Skeletal muscle tissue (tissue), 4 donors: ENCODE measurements around the gene GLRX. TPM values are rescaled to one million over a fixed set of nuclear protein-coding genes. Genes with fewer than 3 reads are reported as not detected.
A peak's percentile ranks its signal among the peaks of the same experiment; 100 is the strongest.
"Not testable (repeated sequence)": the region's sequence is repeated elsewhere in the genome, so short reads cannot be mapped to it uniquely, and the experiment has no call there.

Source experiments
- H3K27ac ChIP-seq: one replicate; pipeline ENCODE4 v1.7.0; 2013; ENCODE audit warnings: mild to moderate bottlenecking, low read depth, low read length, inconsistent platforms
- H3K27me3 ChIP-seq, 3 donors: one replicate each; pipeline ENCODE4 v1.7.0; 2013; ENCODE audit warnings: low read length in 3 of 3; ENCODE audit not compliant: control insufficient read depth in 3 of 3, insufficient read depth in 3 of 3
- H3K36me3 ChIP-seq, 3 donors: one replicate each; pipeline ENCODE4 v1.7.0; 2013; ENCODE audit warnings: low read length in 3 of 3; ENCODE audit not compliant: control insufficient read depth in 3 of 3, insufficient read depth in 3 of 3
- H3K4me1 ChIP-seq, 3 donors: one replicate each; pipeline ENCODE4 v1.7.0; 2013; ENCODE audit warnings: low read length in 3 of 3, mild to moderate bottlenecking in 3 of 3; ENCODE audit not compliant: control insufficient read depth in 3 of 3, insufficient read depth in 3 of 3
- H3K4me3 ChIP-seq, 3 donors: one replicate each; pipeline ENCODE4 v1.7.0; 2013; ENCODE audit warnings: low read length in 3 of 3
- H3K9ac ChIP-seq, 3 donors: one replicate each; pipeline ENCODE4 v1.7.0; 2013; ENCODE audit warnings: low read length in 3 of 3, mild to moderate bottlenecking in 3 of 3, moderate library complexity in 2 of 3, low read depth in 1 of 3
- H3K9me3 ChIP-seq, 3 donors: one replicate each; pipeline ENCODE4 v1.7.0; 2013; ENCODE audit warnings: low read length in 3 of 3; ENCODE audit not compliant: control insufficient read depth in 3 of 3
- total RNA-seq: library from RNA; depleted of rRNA; stranded (reverse); fragments of >200 nt; gene quantifications from one replicate; pipeline ENCODE4 v1.2.3, GENCODE V29; 2014
- donor health status: Osteomylitis.

Gene GLRX
- total RNA-seq, 1 donor from 2014 or later, result 6.8 TPM

GRCh38 chr5:95853490-95853889 is 31.0 kb upstream of the GLRX start:
- H3K4me3 ChIP-seq, result no peak overlapping the region
- no peaks in the 10 kb centered on the region for H3K9me3 ChIP-seq
- H3K9ac ChIP-seq, result no peak overlapping the region
- no peak overlapping the region for H3K27ac ChIP-seq
- H3K36me3 ChIP-seq, result no peaks in the 10 kb centered on the region
- H3K27me3 ChIP-seq, result no peaks in the 10 kb centered on the region
- H3K4me1 ChIP-seq, result peaks cover 11 to 25% (median 24%) of the 10 kb centered on the region in 3 donors

- Histone ChIP-seq H3K36me3 (no peaks in the 10 kb centered on the region), H3K4me1 (peaks cover 8 to 16% (median 15%) of the 10 kb centered on the region in 3 donors), H3K9ac (no peak overlapping the region), H3K27ac (no peak overlapping the region), H3K9me3 (no peaks in the 10 kb centered on the region), H3K4me3 (no peak overlapping the region), H3K27me3 (no peaks in the 10 kb centered on the region)
These were observed 30.0 kb upstream of the GLRX start for GRCh38 chr5:95852567-95852966.

- H3K36me3 ChIP-seq, H3K27me3 ChIP-seq, H3K27ac ChIP-seq, H3K9me3 ChIP-seq, H3K4me3 ChIP-seq, H3K4me1 ChIP-seq, H3K9ac ChIP-seq: not testable (repeated sequence)
These were observed 28.6 kb upstream of the GLRX start for GRCh38 chr5:95851141-95851540.

GRCh38 chr5:95850391-95850894 is 27.9 kb upstream of the GLRX start:
- H3K27me3 ChIP-seq, result no peaks in the 10 kb centered on the region
- no peak overlapping the region for H3K27ac ChIP-seq
- no peak overlapping the region for H3K4me3 ChIP-seq
- H3K4me1 ChIP-seq, result peaks cover 0 to 4% (median 0%) of the 10 kb centered on the region in 3 donors
- H3K9ac ChIP-seq, result no peak overlapping the region
- no peaks in the 10 kb centered on the region for H3K9me3 ChIP-seq
- H3K36me3 ChIP-seq, result no peaks in the 10 kb centered on the region

GRCh38 chr5:95848701-95849100 is 26.2 kb upstream of the GLRX start:
- Histone ChIP-seq H3K27me3 (no peaks in the 10 kb centered on the region), H3K4me3 (no peak overlapping the region), H3K4me1 (peaks cover 0 to 13% (median 5%) of the 10 kb centered on the region in 3 donors), H3K9me3 (no peaks in the 10 kb centered on the region), H3K36me3 (no peaks in the 10 kb centered on the region), H3K27ac (no peak overlapping the region), H3K9ac (no peak overlapping the region)

GRCh38 chr5:95847261-95847592 is 24.7 kb upstream of the GLRX start:
- H3K9me3 ChIP-seq, result no peaks in the 10 kb centered on the region
- no peaks in the 10 kb centered on the region for H3K36me3 ChIP-seq
- H3K27ac ChIP-seq, result no peak overlapping the region
- no peak overlapping the region for H3K9ac ChIP-seq
- H3K4me3 ChIP-seq, result no peak overlapping the region
- H3K27me3 ChIP-seq, result no peaks in the 10 kb centered on the region
- peaks cover 5 to 25% (median 16%) of the 10 kb centered on the region in 3 donors for H3K4me1 ChIP-seq

GRCh38 chr5:95846554-95847260 is 24.2 kb upstream of the GLRX start:
- no peaks in the 10 kb centered on the region for H3K36me3 ChIP-seq
- no peak overlapping the region for H3K9ac ChIP-seq
- H3K9me3 ChIP-seq, result no peaks in the 10 kb centered on the region
- H3K4me3 ChIP-seq, result no peak overlapping the region
- no peaks in the 10 kb centered on the region for H3K27me3 ChIP-seq
- H3K4me1 ChIP-seq, result peaks cover 5 to 30% (median 19%) of the 10 kb centered on the region in 3 donors
- no peak overlapping the region for H3K27ac ChIP-seq

- Histone ChIP-seq H3K27ac (no peak overlapping the region), H3K4me3 (no peak overlapping the region)
These were observed 22.9 kb upstream of the GLRX start for GRCh38 chr5:95845391-95845790.

GRCh38 chr5:95843733-95844223 is 21.3 kb upstream of the GLRX start:
- Histone ChIP-seq H3K36me3 (no peaks in the 10 kb centered on the region), H3K4me1 (peaks cover 5 to 44% (median 20%) of the 10 kb centered on the region in 3 donors), H3K27ac (peak overlapping the region; percentile 72), H3K9me3 (no peaks in the 10 kb centered on the region), H3K27me3 (no peaks in the 10 kb centered on the region), H3K9ac (no peak overlapping the region), H3K4me3 (no peak overlapping the region)

More at GRCh38 chr5:95845391-95845790, 22.9 kb upstream of the GLRX start:
- no peaks in the 10 kb centered on the region for H3K36me3 ChIP-seq
- H3K27me3 ChIP-seq, result no peaks in the 10 kb centered on the region
- H3K4me1 ChIP-seq, result peaks cover 5 to 35% (median 20%) of the 10 kb centered on the region in 3 donors
- no peak overlapping the region for H3K9ac ChIP-seq
- H3K9me3 ChIP-seq, result no peaks in the 10 kb centered on the region

- H3K9me3 ChIP-seq, result no peaks in the 10 kb centered on the region
- peaks cover 7 to 52% (median 20%) of the 10 kb centered on the region in 3 donors for H3K4me1 ChIP-seq
- H3K27me3 ChIP-seq, result no peaks in the 10 kb centered on the region
- H3K36me3 ChIP-seq, result no peaks in the 10 kb centered on the region
- no peak overlapping the region for H3K4me3 ChIP-seq
- peak overlapping the region; percentile 72 for H3K27ac ChIP-seq
- H3K9ac ChIP-seq, result peak overlapping the region in 2 of 3 donors; percentile 10 to 19
These were observed 20.5 kb upstream of the GLRX start for GRCh38 chr5:95842854-95843544.
